ENCODE measurements around the gene TSC22D4. TPM values are rescaled to one million over a fixed set of nuclear protein-coding genes. Genes with fewer than 3 reads are reported as not detected.

The TSC22D4 gene
- total RNA-seq, 1 donor from 2014 or later, result 53.4 TPM

GRCh38 chr7:100475549-100475948 is 3.5 kb downstream of the TSC22D4 start:
- no peak for FAIRE-seq
- H3K27ac ChIP-seq (ENCODE audit: low read depth, low read length), result no peak overlapping the region
- H3K9ac ChIP-seq (ENCODE audit: low read length), result peak overlapping the region; percentile 90
- peaks cover 14% of the 10 kb centered on the region for H3K4me1 ChIP-seq (ENCODE audit: insufficient read depth, low read length)
- peak overlapping the region; percentile 93 for H3K4me2 ChIP-seq (ENCODE audit: low read length)
- Mint-ChIP-seq H3K36me3 (ENCODE audit: low read depth, unreplicated experiment) (peaks cover 7% of the 10 kb centered on the region), H3K27ac (ENCODE audit: unreplicated experiment) (no peak overlapping the region), H3K27me3 (ENCODE audit: low read depth, unreplicated experiment) (no peaks in the 10 kb centered on the region), H3K9me3 (ENCODE audit: unreplicated experiment) (no peaks in the 10 kb centered on the region), H3K4me1 (ENCODE audit: low read depth, unreplicated experiment) (peaks cover 16% of the 10 kb centered on the region), H3K4me3 (ENCODE audit: unreplicated experiment) (peak overlapping the region; percentile 83)
- no peak for DNase-seq (ENCODE audit: low read depth)
- TF ChIP-seq EZH2 (IDR thresholded peaks at IDR 0.05; ENCODE audit: insufficient read depth, low read length) (no peak), CTCF (IDR thresholded peaks at IDR 0.05; ENCODE audit: insufficient read depth, low read depth, low read length) (no peak)
- H2AFZ ChIP-seq (ENCODE audit: low read depth, low read length), result no peak overlapping the region
- no peaks in the 10 kb centered on the region for H3K36me3 ChIP-seq (ENCODE audit: insufficient read depth, low read length)
- H3K4me3 ChIP-seq (ENCODE audit: insufficient read depth, low read depth, low read length), result no peak overlapping the region
- H3K9me3 ChIP-seq (ENCODE audit: insufficient read depth, low read depth, low read length), result no peaks in the 10 kb centered on the region
- H3K79me2 ChIP-seq (ENCODE audit: insufficient read depth, low read length), result peaks cover 42% of the 10 kb centered on the region
- H4K20me1 ChIP-seq (ENCODE audit: insufficient read depth, low read length), result peaks cover 52% of the 10 kb centered on the region
- H3K27me3 ChIP-seq (ENCODE audit: insufficient read depth, low read length), result no peaks in the 10 kb centered on the region

- Mint-ChIP-seq H3K27ac (ENCODE audit: unreplicated experiment) (no peak overlapping the region), H3K27me3 (ENCODE audit: low read depth, unreplicated experiment) (no peaks in the 10 kb centered on the region), H3K36me3 (ENCODE audit: low read depth, unreplicated experiment) (peaks cover 7% of the 10 kb centered on the region), H3K4me1 (ENCODE audit: low read depth, unreplicated experiment) (peaks cover 16% of the 10 kb centered on the region), H3K4me3 (ENCODE audit: unreplicated experiment) (no peak overlapping the region), H3K9me3 (ENCODE audit: unreplicated experiment) (no peaks in the 10 kb centered on the region)
- Histone ChIP-seq H3K27ac (ENCODE audit: low read depth, low read length) (no peak overlapping the region), H2AFZ (ENCODE audit: low read depth, low read length) (no peak overlapping the region), H3K27me3 (ENCODE audit: insufficient read depth, low read length) (no peaks in the 10 kb centered on the region), H3K9me3 (ENCODE audit: insufficient read depth, low read depth, low read length) (no peaks in the 10 kb centered on the region), H3K79me2 (ENCODE audit: insufficient read depth, low read length) (peaks cover 30% of the 10 kb centered on the region), H3K4me1 (ENCODE audit: insufficient read depth, low read length) (peaks cover 11% of the 10 kb centered on the region), H4K20me1 (ENCODE audit: insufficient read depth, low read length) (peaks cover 65% of the 10 kb centered on the region), H3K9ac (ENCODE audit: low read length) (no peak overlapping the region), H3K36me3 (ENCODE audit: insufficient read depth, low read length) (no peaks in the 10 kb centered on the region), H3K4me2 (ENCODE audit: low read length) (peak overlapping the region; percentile 18), H3K4me3 (ENCODE audit: insufficient read depth, low read depth, low read length) (no peak overlapping the region)
- TF ChIP-seq CTCF (IDR thresholded peaks at IDR 0.05; ENCODE audit: insufficient read depth, low read depth, low read length) (no peak), EZH2 (IDR thresholded peaks at IDR 0.05; ENCODE audit: insufficient read depth, low read length) (no peak)
- no peak for FAIRE-seq
- DNase-seq (ENCODE audit: low read depth), result peak; percentile 21
These were observed 6.0 kb downstream of the TSC22D4 start for GRCh38 chr7:100472854-100473499.

GRCh38 chr7:100472121-100472851 is 6.7 kb downstream of the TSC22D4 start:
- H3K9ac ChIP-seq (ENCODE audit: low read length), result no peak overlapping the region
- H3K27me3 ChIP-seq (ENCODE audit: insufficient read depth, low read length), result no peaks in the 10 kb centered on the region
- no peaks in the 10 kb centered on the region for H3K9me3 ChIP-seq (ENCODE audit: insufficient read depth, low read depth, low read length)
- peaks cover 65% of the 10 kb centered on the region for H4K20me1 ChIP-seq (ENCODE audit: insufficient read depth, low read length)
- no peak overlapping the region for H2AFZ ChIP-seq (ENCODE audit: low read depth, low read length)
- H3K79me2 ChIP-seq (ENCODE audit: insufficient read depth, low read length), result peaks cover 24% of the 10 kb centered on the region
- Mint-ChIP-seq H3K4me1 (ENCODE audit: low read depth, unreplicated experiment) (peaks cover 16% of the 10 kb centered on the region), H3K9me3 (ENCODE audit: unreplicated experiment) (no peaks in the 10 kb centered on the region), H3K36me3 (ENCODE audit: low read depth, unreplicated experiment) (peaks cover 7% of the 10 kb centered on the region), H3K4me3 (ENCODE audit: unreplicated experiment) (no peak overlapping the region), H3K27me3 (ENCODE audit: low read depth, unreplicated experiment) (no peaks in the 10 kb centered on the region), H3K27ac (ENCODE audit: unreplicated experiment) (no peak overlapping the region)
- FAIRE-seq (no peak), DNase-seq (ENCODE audit: low read depth) (no peak)
- no peaks in the 10 kb centered on the region for H3K36me3 ChIP-seq (ENCODE audit: insufficient read depth, low read length)
- TF ChIP-seq EZH2 (IDR thresholded peaks at IDR 0.05; ENCODE audit: insufficient read depth, low read length) (no peak), CTCF (IDR thresholded peaks at IDR 0.05; ENCODE audit: insufficient read depth, low read depth, low read length) (no peak)
- peak overlapping the region; percentile 18 for H3K4me2 ChIP-seq (ENCODE audit: low read length)
- H3K4me1 ChIP-seq (ENCODE audit: insufficient read depth, low read length), result peaks cover 11% of the 10 kb centered on the region
- H3K27ac ChIP-seq (ENCODE audit: low read depth, low read length), result no peak overlapping the region
- no peak overlapping the region for H3K4me3 ChIP-seq (ENCODE audit: insufficient read depth, low read depth, low read length)
